K562 (cell line): Measurements from ENCODE around the gene SFN. TPM values are rescaled to one million over a fixed set of nuclear protein-coding genes. Genes with fewer than 3 reads are reported as not detected.

Experiments
- ATF3 ChIP-seq, 2 experiments: fragments of 450-650 bp in 1 of 2; sonication (generic) in 1 of 2; formaldehyde crosslinking in 1 of 2; IDR thresholded peaks in 1 of 2; conservative IDR thresholded peaks in 1 of 2; 2 replicates each; pipeline versions ENCODE4 v1.6.1 to v1.8.1; 2016 to 2023; ENCODE audit warnings: mild to moderate bottlenecking in 2 of 2, moderate library complexity in 2 of 2, inconsistent platforms in 1 of 2, missing genetic modification reagents in 1 of 2
- CHD7 ChIP-seq: fragments of 200-600 bp; sonication (generic); IDR thresholded peaks from one replicate; pipeline ENCODE4 v1.6.1; 2012; ENCODE audit warnings: mild to moderate bottlenecking, low read depth, low read length, inconsistent platforms
- CREBBP ChIP-seq: IDR thresholded peaks from one replicate; pipeline ENCODE4 v1.6.1; 2012; ENCODE audit warnings: low read depth, mild to moderate bottlenecking, control low read depth, inconsistent platforms, low read length
- HNRNPK ChIP-seq: fragments of 200-400 bp; formaldehyde crosslinking; IDR thresholded peaks from one replicate; pipeline ENCODE4 v1.6.1; 2018; ENCODE audit warnings: mild to moderate bottlenecking, low read depth, low read length; ENCODE audit not compliant: poor library complexity, severe bottlenecking
- NKRF ChIP-seq: fragments of 450-650 bp; IDR thresholded peaks from 2 replicates; pipeline ENCODE4 v1.6.1; 2016; ENCODE audit warnings: borderline replicate concordance
- UBTF ChIP-seq, 2 experiments: IDR thresholded peaks; 2 replicates each; pipeline ENCODE4 v1.6.1; 2012; ENCODE audit warnings: improper control_type of control experiment in 2 of 2, low read depth in 2 of 2, low read length in 2 of 2, borderline replicate concordance in 1 of 2
- ZNF384 ChIP-seq: IDR thresholded peaks from 2 replicates; pipeline ENCODE4 v1.6.1; 2012; ENCODE audit warnings: low read depth, low read length, improper control_type of control experiment
- polyA plus RNA-seq, 8 experiments: library from polyadenylated mRNA; depleted of rRNA in 4 of 8; stranded (reverse) in 5 of 8; unstranded in 3 of 8; fragments of >200 nt; fragmentation: Nextera tagmentation in 2 of 8; fragmentation: Illumina TruSeq in 1 of 8; extraction: Ambion mirVana in 2 of 8; extraction: Trizol in 1 of 8; gene quantifications; 2 replicates each; pipeline versions ENCODE4 v1.2.1 to v1.2.3, GENCODE V29; 2011 to 2014; ENCODE audit warnings: inconsistent platforms in 1 of 8, missing spikeins in 1 of 8
- total RNA-seq, 7 experiments: library from RNA; depleted of rRNA in 6 of 7; stranded (reverse); fragments of >200 nt in 6 of 7; fragmentation: Illumina TruSeq in 2 of 7; extraction: Trizol in 2 of 7; gene quantifications; 2 replicates each; pipeline versions ENCODE4 v1.2.1 to v1.2.3, GENCODE V29; 2011 to 2021; ENCODE audit warnings: low replicate concordance in 1 of 7

Gene SFN
- total and polyA plus RNA-seq, 9 of the 15 experiments (the other 6 are each of a cell fraction or from before 2014, with no cell fraction given) = 0.10 to 3.8 (median 2.0) TPM

GRCh38 chr1:26889551-26890466, 26.9 kb downstream of the SFN start, which contains the start of gene GPN2 (continued):
- TF ChIP-seq ATF3 (IDR thresholded peaks at IDR 0.05) = no peak
- peak; percentile 62; the same call in 1 of the 2 replicates for TF ChIP-seq ATF3 (CRISPR knock-in tag; conservative IDR thresholded peaks at IDR 0.05)
- no peak for TF ChIP-seq CHD7
- peak; percentile 96; the same call in 1 of the 2 replicates for TF ChIP-seq NKRF
- TF ChIP-seq ZNF384 = no peak
- peak; percentile 27 to 41; a peak in 2 of 4 replicates for TF ChIP-seq UBTF (IDR thresholded peaks at IDR 0.05; ENCODE audit: borderline replicate concordance in 1 of 2, low read depth in 2 of 2, low read length in 2 of 2)
- TF ChIP-seq CREBBP = no peak
- TF ChIP-seq HNRNPK = no peak
